Liver (tissue), 9 donors: ENCODE data around the gene LRRC51. TPM values are rescaled to one million over a fixed set of nuclear protein-coding genes. Genes with fewer than 3 reads are reported as not detected.

Experiments used
- DNase-seq: peaks from one replicate; pipeline ENCODE4 v3.0.0-alpha.2; 2017; ENCODE audit warnings: low spot score
- H3K27ac ChIP-seq, 2 donors: one replicate each; pipeline ENCODE4 v1.7.0; 2013; ENCODE audit warnings: inconsistent platforms in 2 of 2, low read length in 2 of 2, control low read depth in 1 of 2, low read depth in 1 of 2, mild to moderate bottlenecking in 1 of 2
- H3K27me3 ChIP-seq, 4 donors: one replicate each; pipeline versions ENCODE4 v1.6.1 to v1.7.0; 2013; ENCODE audit warnings: low read length in 3 of 4, inconsistent platforms in 1 of 4, mild to moderate bottlenecking in 1 of 4, moderate library complexity in 1 of 4; ENCODE audit not compliant: control insufficient read depth in 4 of 4, insufficient read depth in 4 of 4
- H3K36me3 ChIP-seq, 4 donors: one replicate each; pipeline versions ENCODE4 v1.6.1 to v1.7.0; 2013; ENCODE audit warnings: low read length in 3 of 4, mild to moderate bottlenecking in 3 of 4, low read depth in 1 of 4, moderate library complexity in 1 of 4; ENCODE audit not compliant: control insufficient read depth in 4 of 4, insufficient read depth in 3 of 4
- H3K4me1 ChIP-seq, 4 donors: one replicate each; pipeline versions ENCODE4 v1.6.1 to v1.7.0; 2013; ENCODE audit warnings: low read length in 3 of 4, mild to moderate bottlenecking in 3 of 4, moderate library complexity in 1 of 4; ENCODE audit not compliant: control insufficient read depth in 4 of 4, insufficient read depth in 4 of 4
- H3K4me3 ChIP-seq, 3 donors: one replicate each; pipeline versions ENCODE4 v1.6.1 to v1.7.0; 2013; ENCODE audit warnings: low read length in 3 of 3, control low read depth in 1 of 3, low read depth in 1 of 3, mild to moderate bottlenecking in 1 of 3
- H3K9ac ChIP-seq, 2 donors: one replicate each; pipeline ENCODE4 v1.7.0; 2013; ENCODE audit warnings: low read length in 2 of 2, mild to moderate bottlenecking in 2 of 2, moderate library complexity in 2 of 2, control low read depth in 1 of 2, low read depth in 1 of 2
- H3K9me3 ChIP-seq, 4 donors: one replicate each; pipeline versions ENCODE4 v1.6.1 to v1.7.0; 2013; ENCODE audit warnings: low read length in 3 of 4; ENCODE audit not compliant: control insufficient read depth in 4 of 4
- FOXA1 ChIP-seq: IDR thresholded peaks from 2 replicates; pipeline ENCODE4 v1.6.1; 2016; ENCODE audit warnings: antibody characterized with exemption
- FOXA2 ChIP-seq: IDR thresholded peaks from 2 replicates; pipeline ENCODE4 v1.6.1; 2016; ENCODE audit warnings: antibody characterized with exemption
- HNF4A ChIP-seq, 2 donors: conservative IDR thresholded peaks; 2 replicates each; pipeline ENCODE4 v1.6.1; 2016; ENCODE audit warnings: antibody characterized with exemption in 2 of 2, mild to moderate bottlenecking in 2 of 2
- HNF4G ChIP-seq: IDR thresholded peaks from 2 replicates; pipeline ENCODE4 v1.6.1; 2016; ENCODE audit warnings: antibody characterized with exemption
- NR2F2 ChIP-seq: IDR thresholded peaks from 2 replicates; pipeline ENCODE4 v1.6.1; 2016; ENCODE audit warnings: antibody characterized with exemption
- RAD21 ChIP-seq, 2 donors: IDR thresholded peaks; 2 replicates each; pipeline ENCODE4 v1.6.1; 2016; ENCODE audit warnings: antibody characterized with exemption in 2 of 2, mild to moderate bottlenecking in 2 of 2
- RXRA ChIP-seq, 2 donors: IDR thresholded peaks; 2 replicates each; pipeline ENCODE4 v1.6.1; 2017 to 2018; ENCODE audit warnings: antibody characterized with exemption in 2 of 2, mild to moderate bottlenecking in 1 of 2
- SP1 ChIP-seq: IDR thresholded peaks from 2 replicates; pipeline ENCODE4 v1.6.1; 2018; ENCODE audit warnings: antibody characterized with exemption, mild to moderate bottlenecking
- TAF1 ChIP-seq: conservative IDR thresholded peaks from 2 replicates; pipeline ENCODE4 v1.6.1; 2016; ENCODE audit warnings: antibody characterized with exemption, mild to moderate bottlenecking
- YY1 ChIP-seq: IDR thresholded peaks from 2 replicates; pipeline ENCODE4 v1.6.1; 2016; ENCODE audit warnings: antibody characterized with exemption, mild to moderate bottlenecking
- WGBS: extraction: QIAGEN DNeasy Blood & Tissue Kit; methylation state at CpG from one replicate; pipeline ENCODE4 v1.1.7; 2013; 5-methylcytosine and 5-hydroxymethylcytosine counted together
- polyA plus RNA-seq, 2 donors: library from polyadenylated mRNA; stranded (reverse) in 1 of 2; unstranded in 1 of 2; fragments of 200-250 nt in 1 of 2; fragments of >200 nt in 1 of 2; fragmentation: Nextera tagmentation in 1 of 2; extraction: Ambion mirVana in 1 of 2; gene quantifications; one replicate each; pipeline versions ENCODE4 v1.2.1 to v1.2.3, GENCODE V29; 2013 to 2015
- total RNA-seq, 2 donors: library from RNA; depleted of rRNA; stranded (reverse); fragments of >200 nt; gene quantifications; one replicate each; pipeline ENCODE4 v1.2.3, GENCODE V29; 2014
- TF ChIP-seq, protein P1 (sequence below): IDR thresholded peaks from 2 replicates; pipeline ENCODE4 v1.6.1; 2016; ENCODE audit warnings: antibody characterized with exemption
- TF ChIP-seq, protein P2 (sequence below): IDR thresholded peaks from 2 replicates; pipeline ENCODE4 v1.6.1; 2016; ENCODE audit warnings: antibody characterized with exemption, mild to moderate bottlenecking
- TF ChIP-seq, protein P3 (sequence below): IDR thresholded peaks from 2 replicates; pipeline ENCODE4 v1.6.1; 2016; ENCODE audit warnings: antibody characterized with exemption
- TF ChIP-seq, protein P4 (sequence below): IDR thresholded peaks from 2 replicates; pipeline ENCODE4 v1.6.1; 2016; ENCODE audit warnings: antibody characterized with exemption
- donor health status: healthy.
- donor health status: healthy.
- donor health status: healthy.
- donor health status: healthy.
- donor health status: healthy.

LRRC51 gene
- total and polyA plus RNA-seq, 4 donors = 1.9 to 3.7 (median 3.2) TPM

DNA sequence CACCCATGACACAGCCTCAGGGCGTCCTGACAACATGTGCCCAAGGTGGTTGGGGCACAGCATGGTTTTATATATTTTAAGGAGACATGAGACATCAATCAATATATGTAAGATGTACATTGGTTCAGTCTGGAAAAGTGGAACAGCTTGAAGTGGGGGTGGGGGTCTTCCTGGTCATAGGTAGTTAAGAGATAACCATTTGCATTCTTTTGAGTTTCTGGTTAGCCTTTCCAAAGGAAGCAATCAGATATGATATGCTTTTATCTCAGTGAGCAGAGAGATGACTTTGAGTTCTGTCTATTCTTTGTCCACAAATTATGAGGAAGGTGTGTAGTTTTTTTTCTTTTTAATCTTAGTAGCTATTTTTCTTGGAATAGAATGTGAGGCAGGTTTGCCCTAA, 42.0 kb downstream of the LRRC51 start:
- H3K9me3 ChIP-seq = no peaks in the 10 kb centered on the region
- no peak overlapping the region for H3K27ac ChIP-seq
- DNase-seq = no peak
- no peak overlapping the region for H3K4me3 ChIP-seq
- H3K27me3 ChIP-seq = no peaks in the 10 kb centered on the region
- H3K36me3 ChIP-seq = no peaks in the 10 kb centered on the region
- H3K9ac ChIP-seq = no peak overlapping the region
- no peak for TF ChIP-seq SP1
- TF ChIP-seq, protein P1, sequence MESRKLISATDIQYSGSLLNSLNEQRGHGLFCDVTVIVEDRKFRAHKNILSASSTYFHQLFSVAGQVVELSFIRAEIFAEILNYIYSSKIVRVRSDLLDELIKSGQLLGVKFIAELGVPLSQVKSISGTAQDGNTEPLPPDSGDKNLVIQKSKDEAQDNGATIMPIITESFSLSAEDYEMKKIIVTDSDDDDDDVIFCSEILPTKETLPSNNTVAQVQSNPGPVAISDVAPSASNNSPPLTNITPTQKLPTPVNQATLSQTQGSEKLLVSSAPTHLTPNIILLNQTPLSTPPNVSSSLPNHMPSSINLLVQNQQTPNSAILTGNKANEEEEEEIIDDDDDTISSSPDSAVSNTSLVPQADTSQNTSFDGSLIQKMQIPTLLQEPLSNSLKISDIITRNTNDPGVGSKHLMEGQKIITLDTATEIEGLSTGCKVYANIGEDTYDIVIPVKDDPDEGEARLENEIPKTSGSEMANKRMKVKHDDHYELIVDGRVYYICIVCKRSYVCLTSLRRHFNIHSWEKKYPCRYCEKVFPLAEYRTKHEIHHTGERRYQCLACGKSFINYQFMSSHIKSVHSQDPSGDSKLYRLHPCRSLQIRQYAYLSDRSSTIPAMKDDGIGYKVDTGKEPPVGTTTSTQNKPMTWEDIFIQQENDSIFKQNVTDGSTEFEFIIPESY = no peak
- TF ChIP-seq, protein P2, sequence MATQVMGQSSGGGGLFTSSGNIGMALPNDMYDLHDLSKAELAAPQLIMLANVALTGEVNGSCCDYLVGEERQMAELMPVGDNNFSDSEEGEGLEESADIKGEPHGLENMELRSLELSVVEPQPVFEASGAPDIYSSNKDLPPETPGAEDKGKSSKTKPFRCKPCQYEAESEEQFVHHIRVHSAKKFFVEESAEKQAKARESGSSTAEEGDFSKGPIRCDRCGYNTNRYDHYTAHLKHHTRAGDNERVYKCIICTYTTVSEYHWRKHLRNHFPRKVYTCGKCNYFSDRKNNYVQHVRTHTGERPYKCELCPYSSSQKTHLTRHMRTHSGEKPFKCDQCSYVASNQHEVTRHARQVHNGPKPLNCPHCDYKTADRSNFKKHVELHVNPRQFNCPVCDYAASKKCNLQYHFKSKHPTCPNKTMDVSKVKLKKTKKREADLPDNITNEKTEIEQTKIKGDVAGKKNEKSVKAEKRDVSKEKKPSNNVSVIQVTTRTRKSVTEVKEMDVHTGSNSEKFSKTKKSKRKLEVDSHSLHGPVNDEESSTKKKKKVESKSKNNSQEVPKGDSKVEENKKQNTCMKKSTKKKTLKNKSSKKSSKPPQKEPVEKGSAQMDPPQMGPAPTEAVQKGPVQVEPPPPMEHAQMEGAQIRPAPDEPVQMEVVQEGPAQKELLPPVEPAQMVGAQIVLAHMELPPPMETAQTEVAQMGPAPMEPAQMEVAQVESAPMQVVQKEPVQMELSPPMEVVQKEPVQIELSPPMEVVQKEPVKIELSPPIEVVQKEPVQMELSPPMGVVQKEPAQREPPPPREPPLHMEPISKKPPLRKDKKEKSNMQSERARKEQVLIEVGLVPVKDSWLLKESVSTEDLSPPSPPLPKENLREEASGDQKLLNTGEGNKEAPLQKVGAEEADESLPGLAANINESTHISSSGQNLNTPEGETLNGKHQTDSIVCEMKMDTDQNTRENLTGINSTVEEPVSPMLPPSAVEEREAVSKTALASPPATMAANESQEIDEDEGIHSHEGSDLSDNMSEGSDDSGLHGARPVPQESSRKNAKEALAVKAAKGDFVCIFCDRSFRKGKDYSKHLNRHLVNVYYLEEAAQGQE = no peak
- no peak for TF ChIP-seq TAF1
- TF ChIP-seq RAD21 (IDR thresholded peaks at IDR 0.05) = no peak
- TF ChIP-seq FOXA1 = no peak
- TF ChIP-seq NR2F2 = no peak
- TF ChIP-seq, protein P3, sequence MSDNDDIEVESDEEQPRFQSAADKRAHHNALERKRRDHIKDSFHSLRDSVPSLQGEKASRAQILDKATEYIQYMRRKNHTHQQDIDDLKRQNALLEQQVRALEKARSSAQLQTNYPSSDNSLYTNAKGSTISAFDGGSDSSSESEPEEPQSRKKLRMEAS = no peak
- TF ChIP-seq, protein P4, sequence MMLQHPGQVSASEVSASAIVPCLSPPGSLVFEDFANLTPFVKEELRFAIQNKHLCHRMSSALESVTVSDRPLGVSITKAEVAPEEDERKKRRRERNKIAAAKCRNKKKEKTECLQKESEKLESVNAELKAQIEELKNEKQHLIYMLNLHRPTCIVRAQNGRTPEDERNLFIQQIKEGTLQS = no peak
- TF ChIP-seq FOXA2 = no peak
- TF ChIP-seq RXRA (IDR thresholded peaks at IDR 0.05) = no peak
- no peaks in the 10 kb centered on the region for H3K4me1 ChIP-seq
- 94% methylated on average over 1 of the region's 1 CpG for WGBS

DNA sequence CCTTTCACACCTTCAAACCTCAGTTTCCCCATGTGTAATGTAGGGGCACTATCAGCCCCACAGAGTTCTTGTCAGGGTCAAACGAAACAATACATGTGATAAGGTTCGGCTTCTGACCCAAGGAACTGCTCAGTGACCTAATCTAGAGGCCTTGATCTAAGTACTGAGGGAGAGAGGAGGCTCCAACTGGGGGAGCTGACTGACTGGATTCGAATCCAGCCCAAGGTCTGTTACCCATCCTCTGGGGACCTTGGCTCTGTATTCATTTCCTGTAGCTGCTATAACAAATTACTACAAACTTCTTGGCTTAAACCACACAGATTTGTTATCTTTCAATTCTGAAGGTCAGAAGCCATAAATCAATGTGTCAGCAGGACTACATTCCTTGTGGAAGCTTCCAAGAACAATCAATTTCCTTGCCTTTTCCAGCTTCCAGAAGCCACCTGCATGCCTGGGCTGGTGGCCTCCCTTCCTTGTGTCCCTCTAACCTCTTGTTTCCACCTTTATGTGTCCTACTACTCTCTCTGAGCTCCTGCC, 42.5 kb downstream of the LRRC51 start:
- no peaks in the 10 kb centered on the region for H3K4me1 ChIP-seq
- TF ChIP-seq, protein P3 = no peak
- TF ChIP-seq NR2F2 = no peak
- TF ChIP-seq, protein P1 = no peak
- TF ChIP-seq, protein P2 = no peak
- no peak for TF ChIP-seq TAF1
- TF ChIP-seq HNF4A (conservative IDR thresholded peaks at IDR 0.05) = no peak
- TF ChIP-seq FOXA1 = no peak
- no peak for TF ChIP-seq HNF4G
- no peak for TF ChIP-seq YY1
- no peak for TF ChIP-seq FOXA2
- no peaks in the 10 kb centered on the region for H3K36me3 ChIP-seq
- no peak overlapping the region for H3K9ac ChIP-seq
- no peak overlapping the region for H3K4me3 ChIP-seq
- no peaks in the 10 kb centered on the region for H3K9me3 ChIP-seq
- H3K27me3 ChIP-seq = no peaks in the 10 kb centered on the region
- 70% methylated on average over 3 of the region's 3 CpGs for WGBS
- no peak for DNase-seq
- no peak overlapping the region for H3K27ac ChIP-seq
